WTC11 (cell line): Measurements from ENCODE around the gene SH3TC1. TPM values are rescaled to one million over a fixed set of nuclear protein-coding genes. Genes with fewer than 3 reads are reported as not detected.

Source experiments
- ATAC-seq: fragments of 200-7000 bp; cut with Tn5 transposase; 2 replicates; pipeline ENCODE4 v1.10.0; 2021; ENCODE audit warnings: mild to moderate bottlenecking, moderate library complexity
- CTCF ChIA-PET: fragments of 300-600 bp; sonication (Branson Sonifier 250); formaldehyde crosslinking; loops from one replicate; lab custom pipeline; 2021; ENCODE audit warnings: antibody characterized with exemption; lab: Charles Lee
- POLR2A ChIA-PET: fragments of 350-600 bp; sonication (Branson Sonifier 250); formaldehyde crosslinking; loops from one replicate; lab custom pipeline; 2021; ENCODE audit warnings: antibody characterized with exemption; lab: Charles Lee
- DNase-seq: peaks from one replicate; pipeline ENCODE4 v3.0.0; 2021; ENCODE audit warnings: low spot score
- H3K27ac Mint-ChIP-seq: 2 replicates; pipeline ENCODE4 v1.8.0; 2021; ENCODE audit warnings: mixed read lengths
- H3K27me3 Mint-ChIP-seq: 2 replicates; pipeline ENCODE4 v1.8.0; 2021; ENCODE audit warnings: low read depth, mild to moderate bottlenecking, moderate library complexity, mixed read lengths
- H3K36me3 Mint-ChIP-seq: 2 replicates; pipeline ENCODE4 v1.8.0; 2021; ENCODE audit warnings: mixed read lengths
- H3K4me1 Mint-ChIP-seq: 2 replicates; pipeline ENCODE4 v1.8.0; 2022; ENCODE audit warnings: mixed read lengths
- H3K4me3 Mint-ChIP-seq: 2 replicates; pipeline ENCODE4 v1.8.0; 2021; ENCODE audit warnings: mild to moderate bottlenecking, moderate library complexity, mixed read lengths
- H3K9me3 Mint-ChIP-seq: 2 replicates; pipeline ENCODE4 v1.8.0; 2021; ENCODE audit warnings: mixed read lengths
- ATF2 ChIP-seq: sonication (generic); formaldehyde crosslinking; IDR thresholded peaks from 2 replicates; pipeline ENCODE4 v1.8.1; 2022; ENCODE audit warnings: low read depth, missing genetic modification reagents, borderline replicate concordance
- CREB1 ChIP-seq: sonication (generic); formaldehyde crosslinking; IDR thresholded peaks from 2 replicates; pipeline ENCODE4 v1.8.0; 2023; ENCODE audit warnings: mild to moderate bottlenecking, missing genetic modification reagents
- CREM ChIP-seq: sonication (generic); formaldehyde crosslinking; IDR thresholded peaks from 2 replicates; pipeline ENCODE4 v1.8.1; 2022; ENCODE audit warnings: mild to moderate bottlenecking, missing genetic modification reagents, moderate library complexity
- ELF4 ChIP-seq: sonication (generic); formaldehyde crosslinking; IDR thresholded peaks from 2 replicates; pipeline ENCODE4 v1.8.1; 2022; ENCODE audit warnings: low read depth, mild to moderate bottlenecking, moderate library complexity, missing genetic modification reagents
- ERG ChIP-seq: fragments of 250-450 bp; sonication (Bioruptor Pico); IDR thresholded peaks from 2 replicates; pipeline ENCODE4 v1.8.0; 2021; ENCODE audit warnings: mild to moderate bottlenecking
- FOXP4 ChIP-seq: sonication (generic); formaldehyde crosslinking; IDR thresholded peaks from 2 replicates; pipeline ENCODE4 v1.8.0; 2022; ENCODE audit warnings: mild to moderate bottlenecking, missing genetic modification reagents
- MXD4 ChIP-seq: fragments of 250-450 bp; sonication (Bioruptor Pico); IDR thresholded peaks from 2 replicates; pipeline ENCODE4 v1.8.0; 2021; ENCODE audit warnings: mild to moderate bottlenecking, moderate library complexity, borderline replicate concordance
- PRDM15 ChIP-seq: sonication (generic); formaldehyde crosslinking; IDR thresholded peaks from 2 replicates; pipeline ENCODE4 v1.8.0; 2022; ENCODE audit warnings: missing genetic modification reagents
- PREB ChIP-seq: sonication (generic); formaldehyde crosslinking; IDR thresholded peaks from 2 replicates; pipeline ENCODE4 v1.8.1; 2022; ENCODE audit warnings: mild to moderate bottlenecking, missing genetic modification reagents, moderate library complexity, borderline replicate concordance
- RELA ChIP-seq: sonication (generic); formaldehyde crosslinking; IDR thresholded peaks from 2 replicates; pipeline ENCODE4 v1.8.1; 2022; ENCODE audit warnings: missing genetic modification reagents, mild to moderate bottlenecking, borderline replicate concordance
- SP1 ChIP-seq: sonication (generic); formaldehyde crosslinking; conservative IDR thresholded peaks from 2 replicates; pipeline ENCODE4 v1.8.1; 2022; ENCODE audit warnings: missing genetic modification reagents
- USF2 ChIP-seq: sonication (generic); formaldehyde crosslinking; IDR thresholded peaks from 2 replicates; pipeline ENCODE4 v1.8.1; 2023; ENCODE audit warnings: mild to moderate bottlenecking, missing genetic modification reagents, moderate library complexity
- ZNF232 ChIP-seq: sonication (generic); formaldehyde crosslinking; IDR thresholded peaks from 2 replicates; pipeline ENCODE4 v1.8.0; 2022; ENCODE audit warnings: mild to moderate bottlenecking, missing genetic modification reagents
- ZNF263 ChIP-seq: sonication (generic); formaldehyde crosslinking; IDR thresholded peaks from 2 replicates; pipeline ENCODE4 v1.8.1; 2022; ENCODE audit warnings: low read depth, mild to moderate bottlenecking, moderate library complexity, missing genetic modification reagents
- ZNF281 ChIP-seq: sonication (generic); formaldehyde crosslinking; IDR thresholded peaks from 2 replicates; pipeline ENCODE4 v1.8.0; 2023; ENCODE audit warnings: mild to moderate bottlenecking, missing genetic modification reagents
- total RNA-seq: library from RNA; stranded (reverse); gene quantifications from 3 replicates; pipeline ENCODE4 v1.2.3, GENCODE V29; 2021

Gene SH3TC1
- total RNA-seq, 1 experiment from 2014 or later = 0.42 TPM

GRCh38 chr4:8203052-8203401 lies 3.9 kb downstream of the SH3TC1 start:
- H3K9me3 Mint-ChIP-seq = no peaks in the 10 kb centered on the region
- H3K4me1 Mint-ChIP-seq = no peaks in the 10 kb centered on the region
- H3K4me3 Mint-ChIP-seq = no peak overlapping the region
- no peaks in the 10 kb centered on the region for H3K27me3 Mint-ChIP-seq
- ATAC-seq (no peak), DNase-seq (no peak)
- ChIA-PET POLR2A (interaction anchor here (0.6 kb wide), 1 partner anchor 165 kb away, joined by 3 read pairs; no protein-coding TSS in a partner anchor), CTCF (interaction anchor here (3.6 kb wide), 1 partner anchor 27 kb away, joined by 17 read pairs; no protein-coding TSS in a partner anchor)
- H3K36me3 Mint-ChIP-seq = no peaks in the 10 kb centered on the region
- no peak for TF ChIP-seq FOXP4 (CRISPR knock-in tag)
- no peak for TF ChIP-seq PREB
- TF ChIP-seq PRDM15 (CRISPR knock-in tag) = no peak
- no peak for TF ChIP-seq USF2 (CRISPR knock-in tag)
- no peak for TF ChIP-seq CREB1 (CRISPR knock-in tag)
- TF ChIP-seq CREM (CRISPR knock-in tag) = no peak
- no peak for TF ChIP-seq ZNF232 (CRISPR knock-in tag)
- TF ChIP-seq SP1 (CRISPR knock-in tag) = no peak
- TF ChIP-seq ATF2 (CRISPR knock-in tag) = no peak
- TF ChIP-seq ERG (CRISPR knock-in tag) = no peak
- TF ChIP-seq ZNF263 (CRISPR knock-in tag) = no peak
- H3K27ac Mint-ChIP-seq = no peak overlapping the region

- H3K4me3 Mint-ChIP-seq = no peak overlapping the region
- DNase-seq (no peak), ATAC-seq (no peak)
- no peaks in the 10 kb centered on the region for H3K36me3 Mint-ChIP-seq
- no peak overlapping the region for H3K27ac Mint-ChIP-seq
- no peaks in the 10 kb centered on the region for H3K27me3 Mint-ChIP-seq
- CTCF ChIA-PET = interaction anchor here (3.6 kb wide), 1 partner anchor 27 kb away, joined by 17 read pairs; no protein-coding TSS in a partner anchor
- H3K4me1 Mint-ChIP-seq = no peaks in the 10 kb centered on the region
- TF ChIP-seq ZNF281 (CRISPR knock-in tag) (no peak), MXD4 (CRISPR knock-in tag) (no peak), RELA (no peak), ELF4 (CRISPR knock-in tag) (no peak)
- TF ChIP-seq, all 79 proteins: peak for 0
- H3K9me3 Mint-ChIP-seq = no peaks in the 10 kb centered on the region
- POLR2A ChIA-PET = no interaction called here
Observed at GRCh38 chr4:8203817-8204216, 4.7 kb downstream of the SH3TC1 start.
